Caki2 (cell line): ENCODE data around the gene CDKN1C. TPM values are rescaled to one million over a fixed set of nuclear protein-coding genes. Genes with fewer than 3 reads are reported as not detected.
A peak's percentile ranks its signal among the peaks of the same experiment; 100 is the strongest.

Experiments used
- DNase-seq: peaks from one replicate; pipeline ENCODE4 v3.0.0-alpha.2; 2015; ENCODE audit warnings: low read depth
- in situ Hi-C: cut with HindIII; loops from 2 replicates; pipeline ENCODE4 v1.10.0; 2016; ENCODE audit warnings: low sequenced_read_pairs, low pct_unique_long_range_greater_than_20kb, mixed read lengths
- total RNA-seq: library from RNA; depleted of rRNA; stranded (reverse); fragments of >200 nt; shearing (Covaris generic); gene quantifications from 2 replicates; pipeline ENCODE4 v1.2.3, GENCODE V29; 2014; ENCODE audit warnings: low replicate concordance; rRNA removed

The CDKN1C gene
- 12.8 and 15.8 TPM in 2 replicates for total RNA-seq

DNA sequence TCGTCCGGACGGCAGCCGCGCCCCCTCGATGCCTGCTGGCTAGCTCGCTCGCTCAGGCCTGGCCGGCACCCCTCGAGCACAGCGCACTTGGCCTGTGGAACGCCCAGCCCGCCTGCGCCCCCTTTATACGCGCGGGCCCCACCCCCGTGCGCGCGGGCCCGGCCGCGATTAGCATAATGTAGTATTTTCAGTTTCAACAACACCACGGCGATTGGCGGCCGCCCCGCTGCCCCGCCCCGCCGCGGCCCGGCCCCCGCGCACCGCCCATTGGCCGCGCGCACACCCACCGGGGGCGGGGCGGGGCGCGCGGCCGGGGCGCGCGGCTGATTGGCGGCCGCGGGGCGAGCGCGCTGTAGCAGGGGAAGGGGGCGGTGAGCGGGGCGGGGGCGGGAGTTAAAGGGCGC is at the start of gene CDKN1C:
Gene CDKN1C (minus strand): TSS at position 98 of the 404 bp plus-strand sequence. CDS start 319 bp downstream, outside the sequence.
- peak; percentile 78 for DNase-seq
- in situ Hi-C loops, result no loop called here

DNA sequence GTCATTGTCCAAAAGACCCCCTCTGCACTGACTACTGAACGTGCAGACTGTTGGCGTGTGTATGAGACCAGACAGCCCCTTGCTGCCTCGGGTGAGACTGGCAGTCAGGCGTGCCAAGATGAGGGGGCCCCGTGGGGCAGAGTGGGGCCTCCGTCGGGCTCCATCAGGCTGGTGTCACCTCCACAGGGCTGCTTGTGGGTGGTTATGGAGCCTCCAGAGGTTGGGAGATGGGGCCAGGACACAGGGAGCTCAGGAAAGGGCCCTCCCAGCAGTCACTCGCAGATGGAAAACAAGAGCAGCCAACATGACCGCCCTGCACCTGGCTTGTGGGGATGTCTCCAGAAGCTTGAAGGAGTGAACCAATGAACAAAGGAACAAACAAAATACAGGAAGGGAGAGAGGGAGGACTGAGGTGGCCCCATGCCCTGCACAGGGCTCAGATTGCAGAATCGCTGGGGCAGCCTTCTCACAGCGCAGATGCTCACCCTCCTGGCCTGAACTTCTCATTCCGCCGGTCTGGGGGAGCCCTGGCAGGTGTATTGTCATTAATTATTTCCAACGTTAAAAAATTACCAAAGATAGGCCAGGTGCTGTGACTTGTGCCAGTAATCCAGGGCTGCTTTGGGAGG is 49.1 kb upstream of the CDKN1C start:
- in situ Hi-C loops, result no loop called here
- DNase-seq, result no peak

DNA sequence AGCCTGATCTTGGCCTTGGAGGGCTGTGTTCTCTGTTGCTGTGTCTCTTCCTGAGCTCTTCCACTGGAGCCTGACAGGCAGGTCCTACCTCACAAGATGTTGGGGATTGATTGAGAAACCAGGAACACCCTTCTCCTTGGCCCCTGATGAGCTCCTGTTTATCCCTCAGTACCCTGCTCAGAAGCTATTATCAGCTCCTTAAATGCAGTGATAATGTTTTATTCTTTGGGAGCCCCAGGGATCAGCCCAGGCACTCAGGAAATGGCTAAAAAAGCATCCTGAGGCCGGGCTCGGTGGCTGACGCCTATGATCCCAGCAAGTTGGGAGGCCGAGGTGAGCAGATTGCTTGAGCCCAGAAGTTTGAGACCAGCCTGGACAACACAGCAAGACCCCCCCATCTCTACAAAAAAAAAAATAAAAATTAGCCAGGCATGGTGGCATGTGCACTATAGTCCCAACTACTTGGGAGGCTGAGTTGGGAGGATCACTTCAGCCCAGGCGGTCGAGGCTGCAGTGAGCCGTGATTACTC is 48.5 kb upstream of the CDKN1C start:
- in situ Hi-C loops, result no loop called here
- no peak for DNase-seq

DNA sequence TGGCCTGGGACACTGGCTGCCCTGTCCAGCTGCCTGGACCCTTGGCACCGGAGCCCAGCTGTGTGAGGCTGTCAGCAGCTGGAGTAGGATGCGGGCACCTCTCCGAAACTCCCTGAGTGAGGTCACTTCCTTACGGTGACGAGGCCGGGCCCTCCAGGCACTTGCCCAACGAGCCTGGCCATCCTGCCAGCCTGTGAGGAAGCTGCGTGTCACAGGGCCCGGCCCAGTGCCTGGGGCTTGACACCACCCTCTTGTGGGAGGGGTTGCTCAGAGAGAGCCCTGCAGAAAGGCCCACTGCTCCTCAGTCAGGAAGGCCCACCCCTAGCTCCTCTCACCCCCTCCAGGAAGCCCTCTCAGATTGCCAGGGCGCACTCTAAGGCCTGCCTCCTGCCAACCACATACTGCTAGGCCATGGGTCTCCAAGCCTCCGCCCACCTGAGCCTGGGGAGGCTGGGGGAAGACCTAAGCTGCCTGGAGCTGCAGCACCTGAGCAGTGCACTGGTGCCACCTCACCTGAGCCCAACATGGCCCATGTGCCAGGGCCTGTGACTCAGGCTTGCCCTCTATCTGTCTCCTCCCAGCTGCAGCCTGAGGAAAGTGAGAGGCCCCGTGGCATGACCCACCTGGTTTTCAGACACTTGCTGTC is 47.9 kb upstream of the CDKN1C start:
- DNase-seq, result peak; percentile 90
- in situ Hi-C loops, result no loop called here

DNA sequence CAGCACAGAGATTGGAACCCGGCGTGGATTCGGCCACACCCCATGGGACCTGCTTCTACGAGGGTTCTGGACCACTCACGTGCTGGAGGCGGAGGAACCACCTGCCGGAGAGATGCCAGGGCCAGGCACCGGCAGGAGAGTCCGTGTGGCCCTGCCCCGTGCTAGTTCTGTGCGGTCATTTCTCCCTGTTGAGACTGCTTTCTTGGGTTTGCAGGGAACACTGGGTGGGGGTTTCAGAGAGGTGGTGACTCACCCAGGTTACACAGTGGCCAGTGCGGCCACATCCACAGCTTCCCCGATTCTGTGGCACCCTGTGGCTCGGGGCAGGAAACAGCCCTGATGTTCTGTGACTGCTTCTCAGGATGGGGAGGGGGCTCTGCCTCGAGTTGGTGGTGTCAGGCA is 47.3 kb upstream of the CDKN1C start:
- DNase-seq, result peak; percentile 58
- in situ Hi-C loops, result no loop called here

DNA sequence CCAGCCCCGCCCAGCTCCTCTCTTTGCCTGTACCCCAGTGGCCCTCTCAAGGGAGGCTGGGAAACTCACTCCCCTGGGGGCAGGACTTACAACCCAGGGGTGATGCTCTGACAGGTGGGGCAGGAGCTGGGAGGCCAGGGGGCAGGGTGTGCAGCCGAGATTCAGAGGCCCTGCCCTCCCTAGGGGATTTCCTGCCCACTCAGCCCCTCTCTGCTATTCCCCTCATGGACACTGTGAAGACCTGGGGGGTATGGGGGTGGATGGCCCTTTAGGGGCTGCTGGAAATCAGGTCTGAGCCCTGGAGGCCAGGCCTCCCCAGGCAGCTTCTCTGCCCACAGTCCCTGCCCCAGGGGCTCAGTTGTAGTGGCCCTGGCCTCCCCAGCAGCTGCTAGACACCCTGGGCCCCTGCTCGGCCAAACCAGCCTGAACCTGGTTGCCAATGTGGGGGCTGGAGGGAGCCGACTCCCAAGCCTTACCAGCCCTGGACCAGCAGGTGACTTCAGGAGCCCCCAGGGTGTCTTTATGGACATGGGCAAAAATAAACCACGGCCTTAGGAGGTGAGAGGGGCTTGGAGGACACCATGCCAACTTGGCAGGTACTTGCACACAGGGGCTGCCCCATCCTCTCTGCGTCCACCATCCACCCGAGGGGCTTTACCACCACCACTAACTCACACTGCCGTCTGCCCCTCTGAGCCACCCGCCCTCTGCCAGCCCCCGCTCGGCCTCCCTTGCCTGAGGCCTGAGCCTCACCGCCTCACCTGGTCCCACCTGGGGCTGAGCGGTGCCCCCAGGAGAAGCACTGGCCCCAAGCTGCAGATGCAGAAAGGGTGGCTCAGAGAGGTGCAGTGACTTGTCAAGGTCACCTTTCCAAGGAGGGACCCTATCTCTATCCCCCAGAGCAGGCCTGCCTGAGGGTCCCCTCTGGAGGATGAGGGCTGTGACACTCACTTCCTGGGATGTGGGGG is 46.5 kb upstream of the CDKN1C start:
- in situ Hi-C loops, result no loop called here
- no peak for DNase-seq

DNA sequence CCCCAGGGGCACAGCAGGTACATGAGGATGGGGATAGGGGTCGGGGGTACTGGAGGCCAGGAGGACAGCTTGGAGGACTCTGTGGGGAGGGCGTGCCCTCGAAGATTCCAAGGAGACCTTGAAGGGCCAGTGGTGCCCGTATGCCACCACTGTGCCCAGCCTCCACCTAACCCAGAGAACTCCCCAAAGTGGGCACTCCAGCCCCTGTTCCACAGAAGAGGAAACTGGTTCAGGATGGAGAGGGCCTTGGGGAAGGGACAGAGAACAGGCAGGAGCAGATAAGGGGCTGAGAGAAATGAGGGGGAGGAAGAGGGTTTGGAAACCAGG is 45.8 kb upstream of the CDKN1C start:
- DNase-seq, result no peak
- in situ Hi-C loops, result no loop called here

DNA sequence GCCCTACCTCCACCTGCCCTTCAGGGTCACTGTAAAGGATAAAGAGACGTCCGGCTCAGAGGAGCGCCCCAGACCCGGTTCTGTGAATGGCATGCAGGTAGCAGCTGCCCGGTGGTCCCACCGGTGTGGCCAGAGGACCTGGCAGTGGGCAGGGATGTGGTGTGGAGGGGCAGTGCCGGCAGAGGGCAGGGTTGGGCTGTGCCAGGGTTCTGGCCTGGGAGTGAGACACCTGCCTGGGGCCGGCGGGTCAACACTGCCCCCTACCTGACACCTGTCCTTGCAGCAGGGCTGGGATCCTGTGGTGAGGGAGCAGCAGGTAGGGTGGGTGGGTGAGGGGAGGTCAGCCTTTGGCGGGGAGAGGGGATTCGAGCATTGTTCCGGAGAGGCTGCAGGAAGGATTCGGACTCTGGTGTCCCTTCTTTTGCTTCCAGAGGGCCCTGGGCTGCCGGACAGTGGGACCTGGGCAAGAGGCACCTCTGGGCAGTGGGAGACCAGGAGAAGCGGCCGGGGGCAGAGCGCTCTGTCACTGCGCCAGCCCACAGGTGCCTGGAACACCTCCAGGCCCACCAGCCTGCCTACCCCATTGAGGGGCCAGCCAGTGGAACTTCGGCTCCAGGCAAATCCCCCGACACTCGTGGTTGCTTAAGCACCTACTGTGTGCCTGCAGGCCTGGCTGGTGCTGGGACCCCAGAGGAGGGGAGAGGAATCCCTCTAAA is 45.3 kb upstream of the CDKN1C start:
- DNase-seq, result peak; percentile 77

DNA sequence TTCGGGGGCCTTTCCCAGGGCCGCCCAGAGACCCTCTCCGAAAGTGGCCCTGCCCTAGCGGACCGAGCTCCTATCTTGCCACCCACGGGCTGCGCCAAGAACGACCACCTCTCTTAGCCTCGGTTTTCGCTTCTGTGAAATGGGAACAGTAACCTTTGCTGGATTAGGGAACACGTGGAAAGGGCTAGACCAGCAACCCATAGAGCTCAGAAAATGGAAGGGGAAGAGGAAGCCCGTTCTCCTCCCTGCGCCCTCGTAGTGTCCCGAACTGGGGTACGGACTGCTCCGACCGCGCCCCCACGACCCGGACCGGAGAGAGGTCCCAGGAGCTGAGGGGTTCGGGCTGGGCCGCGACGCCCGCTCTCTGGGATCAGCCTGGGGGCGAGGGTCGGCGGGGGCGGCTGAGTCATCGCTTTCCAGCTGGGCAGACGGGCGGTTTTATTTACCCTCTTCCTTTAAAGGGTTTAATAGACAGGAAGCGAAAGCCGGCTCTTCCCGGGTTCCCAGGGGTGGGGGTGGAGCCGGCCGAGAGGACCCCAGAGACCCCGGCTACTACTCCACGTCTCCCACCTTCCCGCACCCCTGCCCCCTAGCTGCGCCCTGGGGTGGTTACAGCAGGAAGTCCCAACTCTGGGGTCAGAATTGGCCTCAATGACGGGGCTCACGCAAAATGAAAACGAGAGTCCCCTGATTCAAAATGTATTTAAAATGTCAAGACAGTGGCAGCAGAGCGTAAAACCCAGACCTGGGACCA is 44.6 kb upstream of the CDKN1C start:
- peak; percentile 73 for DNase-seq
- in situ Hi-C loops, result no loop called here

More for the DNA sequence above, 45.3 kb upstream of the CDKN1C start:
- in situ Hi-C loops, result no loop called here

DNA sequence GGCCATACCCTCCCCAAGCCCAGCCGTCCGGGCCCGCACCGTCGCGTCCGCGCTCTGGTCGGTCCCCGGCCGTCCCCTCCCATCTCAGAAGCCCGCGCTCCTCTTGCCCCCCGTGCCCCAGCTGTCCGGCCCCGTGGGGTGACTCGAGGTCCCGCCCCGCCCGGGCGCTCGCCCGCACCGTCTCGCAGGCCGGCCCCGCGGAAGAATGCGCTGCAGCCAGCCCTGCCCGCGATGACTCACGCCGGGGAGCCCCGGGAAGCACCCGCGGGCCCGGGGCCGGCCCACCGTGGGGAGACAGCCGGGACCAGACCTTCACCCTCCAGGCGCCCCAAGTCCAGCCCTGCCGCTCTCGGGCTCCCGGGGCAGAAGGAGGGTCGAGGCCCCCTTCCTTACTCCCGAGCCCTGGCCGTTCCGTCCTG is 44.0 kb upstream of the CDKN1C start:
- in situ Hi-C loops, result no loop called here
- DNase-seq, result peak; percentile 69

DNA sequence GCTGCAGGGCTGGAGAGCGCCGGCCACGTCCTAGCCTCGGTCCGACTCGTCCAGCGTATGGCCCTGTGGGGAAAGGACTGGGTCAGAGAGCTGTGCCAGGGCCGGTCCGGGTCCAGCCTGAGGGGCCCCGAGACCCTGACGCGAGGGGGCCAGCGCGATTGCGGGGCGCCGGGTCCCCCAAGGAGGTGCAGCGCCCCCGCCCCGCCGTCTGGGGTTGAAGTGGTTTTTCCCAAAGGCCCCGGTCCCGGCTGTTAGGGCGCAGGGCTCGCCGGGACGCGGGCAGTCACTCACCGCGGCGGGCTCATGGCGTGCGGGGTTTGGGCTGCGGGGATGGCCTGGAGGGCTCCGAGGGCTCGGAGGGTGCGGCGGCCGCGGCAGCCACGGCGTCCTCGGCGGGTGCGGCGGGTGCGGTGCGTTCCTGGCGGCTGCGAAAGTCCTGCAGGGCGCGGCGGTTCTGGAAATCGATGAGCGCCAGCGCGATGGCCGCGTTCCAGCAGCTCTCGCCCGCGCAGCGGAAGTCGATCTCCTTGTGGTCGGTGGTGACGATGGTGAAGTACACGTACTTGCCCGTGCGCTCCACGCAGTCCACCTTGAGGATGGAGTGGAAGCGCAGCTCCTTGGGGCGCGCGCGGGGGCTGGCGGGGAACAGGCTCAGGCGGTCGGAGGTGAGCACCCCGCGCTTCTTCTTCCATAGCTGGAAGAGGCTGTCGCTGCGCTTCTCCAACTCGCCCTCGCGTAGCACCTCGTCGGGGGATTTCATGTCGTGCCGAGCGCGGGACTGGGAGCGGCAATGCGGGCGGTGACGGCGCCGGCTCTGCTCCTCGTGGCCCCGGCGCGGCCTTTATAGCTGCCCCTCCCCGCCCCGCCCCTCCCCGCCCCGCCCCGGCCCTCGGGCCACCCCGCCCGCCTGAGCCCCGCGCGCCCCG is 43.3 kb upstream of the CDKN1C start, which contains the start of gene PHLDA2:
Gene PHLDA2 (minus strand): TSS at position 816 of the 926 bp plus-strand sequence. CDS start 56 bp downstream, at position 760.
- in situ Hi-C loops, result no loop called here

DNA sequence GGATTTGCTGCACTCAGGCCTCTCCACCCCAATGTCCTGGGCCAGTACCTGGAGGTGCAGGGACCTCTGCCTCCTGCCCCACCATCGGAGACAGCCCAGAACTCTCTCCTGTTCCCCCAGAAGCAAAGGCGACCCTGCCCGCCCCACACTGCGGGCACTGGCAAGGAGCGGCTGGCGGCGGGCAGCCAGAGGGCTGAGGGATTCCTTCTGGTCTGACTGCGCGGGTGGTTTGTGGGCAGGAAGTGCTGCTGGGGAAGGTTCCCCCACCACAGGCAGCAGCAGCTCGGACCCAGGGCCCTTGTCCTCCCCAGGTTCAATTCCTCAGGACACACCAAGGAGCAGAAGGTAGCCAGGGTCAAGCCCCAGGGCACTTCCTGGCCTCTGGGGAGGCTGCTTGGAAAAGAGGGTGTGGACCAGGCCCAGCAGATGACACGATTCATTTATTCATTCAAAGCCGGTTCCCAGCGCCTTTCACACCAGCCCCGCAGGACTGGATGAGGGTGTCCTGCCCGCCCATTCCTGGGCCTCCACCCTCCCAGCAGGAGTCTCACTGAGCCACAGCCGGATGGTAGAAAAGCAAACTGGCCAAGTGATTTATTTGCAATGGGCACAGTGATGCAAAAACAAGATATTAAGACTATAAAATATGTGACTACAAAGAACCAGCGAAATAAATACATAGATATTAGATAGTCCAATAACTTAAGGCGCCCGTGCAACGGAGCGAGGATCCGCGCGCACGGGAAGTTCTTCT is 42.5 kb upstream of the CDKN1C start:
- peak; percentile 50 for DNase-seq
- in situ Hi-C loops, result no loop called here

More for the DNA sequence above, 43.3 kb upstream of the CDKN1C start, which contains the start of gene PHLDA2:
- DNase-seq, result peak; percentile 63

DNA sequence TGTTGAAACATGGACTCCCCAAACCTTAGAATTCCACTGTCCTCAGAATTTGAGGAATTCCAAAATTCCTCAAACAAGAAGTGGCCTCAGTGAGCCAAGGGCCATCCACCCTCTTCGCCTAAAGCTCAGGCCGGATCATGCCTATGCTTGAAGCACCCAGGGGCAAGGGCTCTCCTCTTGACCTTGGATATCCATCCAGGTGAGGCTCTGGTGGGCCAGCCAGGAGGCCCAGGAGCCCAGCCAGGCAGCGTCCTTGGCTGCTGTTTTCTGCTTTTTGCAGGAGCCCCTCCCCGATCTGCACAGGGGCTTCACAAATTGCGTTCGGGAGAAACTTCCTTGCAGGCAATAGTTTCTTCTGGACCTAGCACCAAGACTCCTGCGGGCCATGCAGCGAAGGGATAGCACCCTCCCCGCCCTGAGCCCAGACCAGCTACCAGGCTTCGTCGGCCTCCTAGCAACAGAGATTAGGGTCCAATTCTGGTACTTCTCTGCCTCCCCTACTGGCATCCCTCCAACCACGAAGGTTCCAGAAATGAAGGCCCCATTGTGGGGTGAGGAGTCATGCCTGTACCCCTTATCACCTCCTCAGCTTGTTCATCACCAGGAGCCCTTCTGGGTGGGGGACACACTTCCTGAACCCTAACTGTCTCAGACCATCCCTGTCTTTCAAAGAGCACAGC is 41.7 kb upstream of the CDKN1C start:
- in situ Hi-C loops, result no loop called here
- no peak for DNase-seq

DNA sequence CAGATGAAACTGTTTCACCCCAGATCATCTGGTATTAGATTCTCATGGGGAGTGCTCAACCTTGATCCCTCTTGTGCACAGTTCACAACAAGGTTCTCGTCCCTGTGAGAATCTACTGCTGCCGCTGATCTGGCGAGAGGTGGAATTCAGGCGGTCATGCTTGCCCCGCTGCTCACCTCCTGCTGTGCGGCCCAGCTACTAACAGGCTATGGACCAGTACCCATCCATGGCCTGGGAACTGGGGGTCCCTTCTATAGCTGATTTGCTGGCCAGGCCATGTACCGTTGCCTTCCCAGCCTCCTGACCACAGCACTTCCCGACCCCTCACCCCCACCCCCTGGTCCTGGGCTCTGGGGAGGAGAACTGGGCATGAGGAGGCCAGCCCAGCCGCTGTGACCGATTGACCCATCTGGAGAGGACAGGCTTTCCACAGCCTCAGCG is 41.1 kb upstream of the CDKN1C start:
- no peak for DNase-seq
- in situ Hi-C loops, result no loop called here
